Hepatocyte (in vitro differentiated cells): ENCODE measurements around the gene SDK1.

ENCODE experiments used
- CTCF ChIP-seq: fragments of 200-600 bp; sonication (generic); IDR thresholded peaks from 2 replicates; pipeline ENCODE4 v1.5.1; 2016; ENCODE audit warnings: antibody characterized with exemption, mild to moderate bottlenecking; ENCODE audit not compliant: poor library complexity
- EZH2 ChIP-seq: fragments of 200-600 bp; sonication (generic); IDR thresholded peaks from 2 replicates; pipeline ENCODE4 v1.6.1; 2016; ENCODE audit warnings: antibody characterized with exemption, mild to moderate bottlenecking, borderline replicate concordance
- EZH2phosphoT487 ChIP-seq: fragments of 200-600 bp; sonication (generic); IDR thresholded peaks from one replicate; pipeline ENCODE4 v1.6.1; 2018; ENCODE audit warnings: antibody characterized with exemption, mild to moderate bottlenecking, low read depth, moderate library complexity; ENCODE audit not compliant: unreplicated experiment, severe bottlenecking

GRCh38 chr7:4048336-4048735, 747.3 kb downstream of the SDK1 start:
- no peak for TF ChIP-seq CTCF
- no peak for TF ChIP-seq EZH2
- TF ChIP-seq EZH2phosphoT487 = no peak
